ENCODE measurements around the gene ZNF451. TPM values are rescaled to one million over a fixed set of nuclear protein-coding genes. Genes with fewer than 3 reads are reported as not detected.

The ZNF451 gene
- total and polyA plus RNA-seq, 4 donors = 9.1 to 133 (median 27.1) TPM

DNA sequence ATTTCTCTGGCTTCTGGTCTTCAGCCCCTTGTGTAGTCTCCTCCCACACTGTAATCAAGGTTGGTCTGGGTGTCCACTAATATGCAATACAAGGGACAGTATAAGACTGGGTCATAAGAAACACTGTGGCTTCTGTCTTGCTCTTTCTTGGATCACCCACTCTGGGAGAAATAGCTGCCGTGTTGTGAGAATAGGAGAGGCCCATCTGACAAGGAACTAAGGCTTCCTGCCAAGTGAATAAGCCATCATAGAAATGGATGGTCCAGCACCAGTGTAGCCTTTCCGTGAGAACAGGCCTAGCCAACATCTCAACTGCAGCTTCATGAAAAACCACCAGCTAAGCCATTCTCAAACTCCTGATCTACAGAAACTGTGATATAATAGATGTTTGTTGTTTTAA lies 105.5 kb downstream of the ZNF451 start:
- WGBS, 2 donors = 84 to 90% methylated on average over 2 of the region's 2 CpGs
- ATAC-seq (ENCODE audit: insufficient read depth, low FRiP score) = no peak
- Histone ChIP-seq H3K4me1 (ENCODE audit: control insufficient read depth in 5 of 5, insufficient read depth in 5 of 5, low read length in 5 of 5) (peaks cover 0 to 9% (median 6%) of the 10 kb centered on the region in 5 donors), H3K9me3 (ENCODE audit: control insufficient read depth in 4 of 4, insufficient read depth in 3 of 4, low read length in 3 of 4) (no peaks in the 10 kb centered on the region), H3K36me3 (ENCODE audit: control insufficient read depth in 4 of 4, insufficient read depth in 4 of 4, low read length in 4 of 4) (peaks cover 0 to 10% (median 2%) of the 10 kb centered on the region in 4 donors), H3K27ac (ENCODE audit: low read depth in 1 of 2, low read length in 1 of 2) (no peak overlapping the region), H3K4me3 (no peak overlapping the region), H3K9ac (ENCODE audit: insufficient read depth in 1 of 2, low read length in 2 of 2) (no peak overlapping the region), H3K27me3 (ENCODE audit: control insufficient read depth in 3 of 3, insufficient read depth in 3 of 3, low read length in 2 of 3) (no peaks in the 10 kb centered on the region)
- no peak for DNase-seq
- TF ChIP-seq, protein P1, sequence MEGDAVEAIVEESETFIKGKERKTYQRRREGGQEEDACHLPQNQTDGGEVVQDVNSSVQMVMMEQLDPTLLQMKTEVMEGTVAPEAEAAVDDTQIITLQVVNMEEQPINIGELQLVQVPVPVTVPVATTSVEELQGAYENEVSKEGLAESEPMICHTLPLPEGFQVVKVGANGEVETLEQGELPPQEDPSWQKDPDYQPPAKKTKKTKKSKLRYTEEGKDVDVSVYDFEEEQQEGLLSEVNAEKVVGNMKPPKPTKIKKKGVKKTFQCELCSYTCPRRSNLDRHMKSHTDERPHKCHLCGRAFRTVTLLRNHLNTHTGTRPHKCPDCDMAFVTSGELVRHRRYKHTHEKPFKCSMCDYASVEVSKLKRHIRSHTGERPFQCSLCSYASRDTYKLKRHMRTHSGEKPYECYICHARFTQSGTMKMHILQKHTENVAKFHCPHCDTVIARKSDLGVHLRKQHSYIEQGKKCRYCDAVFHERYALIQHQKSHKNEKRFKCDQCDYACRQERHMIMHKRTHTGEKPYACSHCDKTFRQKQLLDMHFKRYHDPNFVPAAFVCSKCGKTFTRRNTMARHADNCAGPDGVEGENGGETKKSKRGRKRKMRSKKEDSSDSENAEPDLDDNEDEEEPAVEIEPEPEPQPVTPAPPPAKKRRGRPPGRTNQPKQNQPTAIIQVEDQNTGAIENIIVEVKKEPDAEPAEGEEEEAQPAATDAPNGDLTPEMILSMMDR (IDR thresholded peaks at IDR 0.05; ENCODE audit: control extremely low read depth, extremely low read depth) = no peak

DNA sequence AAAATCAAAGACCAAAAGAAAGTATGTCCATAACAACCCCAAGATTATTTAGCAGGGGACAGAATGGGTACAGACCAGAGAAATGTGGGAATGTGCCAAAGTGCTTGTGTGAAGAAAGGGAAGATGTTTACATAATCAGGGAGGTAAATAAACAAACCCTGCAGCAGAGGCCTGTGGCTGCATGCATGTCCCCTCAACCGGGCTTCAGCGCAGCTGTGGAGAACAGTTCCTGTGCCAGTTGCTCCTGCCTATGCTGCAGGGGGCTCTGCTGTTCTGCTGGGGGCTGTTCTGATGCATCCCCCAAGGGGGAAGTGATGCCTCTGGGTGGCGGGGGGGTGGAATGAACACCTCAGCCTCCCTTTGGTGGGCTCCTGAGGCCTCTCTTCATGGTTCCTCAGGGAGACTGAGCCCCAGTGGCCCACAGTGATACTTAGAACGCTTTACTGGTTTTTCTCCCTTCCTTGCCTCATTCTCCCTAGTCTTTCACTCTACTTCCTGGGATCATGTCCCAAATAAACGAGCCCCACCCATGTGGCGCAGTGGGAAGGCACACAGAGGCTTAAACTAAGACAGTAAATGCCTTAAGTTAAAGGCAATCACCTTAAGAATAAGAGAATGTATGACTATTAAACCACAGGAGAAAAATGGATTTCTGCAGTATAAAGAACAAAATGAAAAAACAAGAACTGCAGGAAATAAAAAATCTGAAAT lies 109.1 kb downstream of the ZNF451 start:
- peaks cover 0 to 4% (median 0%) of the 10 kb centered on the region in 5 donors for H3K4me1 ChIP-seq (ENCODE audit: control insufficient read depth in 5 of 5, insufficient read depth in 5 of 5, low read length in 5 of 5)
- WGBS, 2 donors = 67 to 83% methylated on average over 6 of the region's 6 CpGs
- ATAC-seq (ENCODE audit: insufficient read depth, low FRiP score) (no peak), DNase-seq (peak; percentile 41 to 64 (median 52))
- H3K9me3 ChIP-seq (ENCODE audit: control insufficient read depth in 4 of 4, insufficient read depth in 3 of 4, low read length in 3 of 4) = no peaks in the 10 kb centered on the region
- peaks cover 0 to 2% (median 0%) of the 10 kb centered on the region in 4 donors for H3K36me3 ChIP-seq (ENCODE audit: control insufficient read depth in 4 of 4, insufficient read depth in 4 of 4, low read length in 4 of 4)
- H3K27ac ChIP-seq (ENCODE audit: low read depth in 1 of 2, low read length in 1 of 2) = no peak overlapping the region
- H3K4me3 ChIP-seq = no peak overlapping the region
- no peaks in the 10 kb centered on the region for H3K27me3 ChIP-seq (ENCODE audit: control insufficient read depth in 3 of 3, insufficient read depth in 3 of 3, low read length in 2 of 3)
- H3K9ac ChIP-seq (ENCODE audit: insufficient read depth in 1 of 2, low read length in 2 of 2) = no peak overlapping the region
- TF ChIP-seq, protein P1 (IDR thresholded peaks at IDR 0.05; ENCODE audit: control extremely low read depth, extremely low read depth) = no peak

DNA sequence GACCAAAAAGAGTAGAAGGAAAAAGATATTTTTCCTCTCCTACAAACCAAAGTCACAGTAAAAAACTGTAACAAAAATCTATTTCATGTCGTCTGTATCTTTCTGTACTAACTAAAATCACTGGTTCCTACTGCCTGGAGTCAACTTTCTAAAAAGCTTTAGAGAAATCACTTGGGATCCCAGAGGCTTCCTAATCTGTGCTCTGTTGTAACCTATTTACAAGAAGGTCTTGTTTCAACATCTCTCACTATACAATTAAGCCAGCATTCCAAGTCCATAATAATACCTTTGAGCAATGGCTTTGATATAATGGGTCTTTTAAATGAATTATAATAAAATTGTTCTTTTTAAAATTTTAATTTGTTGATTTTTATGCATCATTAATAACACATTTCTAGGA lies 111.7 kb downstream of the ZNF451 start:
- TF ChIP-seq, protein P1 (IDR thresholded peaks at IDR 0.05; ENCODE audit: control extremely low read depth, extremely low read depth) = no peak
- H3K27ac ChIP-seq (ENCODE audit: low read depth in 1 of 2, low read length in 1 of 2) = no peak overlapping the region
- no peaks in the 10 kb centered on the region for H3K9me3 ChIP-seq (ENCODE audit: control insufficient read depth in 4 of 4, insufficient read depth in 3 of 4, low read length in 3 of 4)
- H3K9ac ChIP-seq (ENCODE audit: insufficient read depth in 1 of 2, low read length in 2 of 2) = no peak overlapping the region
- ATAC-seq (ENCODE audit: insufficient read depth, low FRiP score) (no peak), DNase-seq (no peak)
- H3K36me3 ChIP-seq (ENCODE audit: control insufficient read depth in 4 of 4, insufficient read depth in 4 of 4, low read length in 4 of 4) = peaks cover 0 to 4% (median 1%) of the 10 kb centered on the region in 4 donors
- WGBS, 2 donors = 88 to 94% methylated on average over 1 of the region's 1 CpG
- H3K4me3 ChIP-seq = no peak overlapping the region
- H3K4me1 ChIP-seq (ENCODE audit: control insufficient read depth in 5 of 5, insufficient read depth in 5 of 5, low read length in 5 of 5) = peaks cover 0 to 2% (median 0%) of the 10 kb centered on the region in 5 donors
- H3K27me3 ChIP-seq (ENCODE audit: control insufficient read depth in 3 of 3, insufficient read depth in 3 of 3, low read length in 2 of 3) = no peaks in the 10 kb centered on the region

All from lung (tissue), 12 donors.